Subcutaneous abdominal adipose tissue (tissue), 5 donors: ENCODE data around the gene ZBTB40.

ENCODE experiments used
- H3K27ac ChIP-seq: one replicate; pipeline ENCODE4 v1.7.0; 2013; ENCODE audit warnings: low read depth, mild to moderate bottlenecking, inconsistent platforms, low read length, moderate library complexity
- H3K27me3 ChIP-seq, 5 donors: one replicate each; pipeline ENCODE4 v1.7.0; 2013; ENCODE audit warnings: low read length in 5 of 5, inconsistent platforms in 1 of 5; ENCODE audit not compliant: control insufficient read depth in 5 of 5, insufficient read depth in 4 of 5
- H3K36me3 ChIP-seq, 5 donors: one replicate each; pipeline ENCODE4 v1.7.0; 2013; ENCODE audit warnings: low read length in 5 of 5; ENCODE audit not compliant: control insufficient read depth in 5 of 5, insufficient read depth in 5 of 5
- H3K4me1 ChIP-seq, 5 donors: one replicate each; pipeline ENCODE4 v1.7.0; 2013; ENCODE audit warnings: low read length in 5 of 5, mild to moderate bottlenecking in 3 of 5, moderate library complexity in 1 of 5; ENCODE audit not compliant: control insufficient read depth in 5 of 5, insufficient read depth in 5 of 5
- H3K4me3 ChIP-seq, 5 donors: one replicate each; pipeline ENCODE4 v1.7.0; 2013; ENCODE audit warnings: low read length in 5 of 5, low read depth in 1 of 5
- H3K9ac ChIP-seq, 5 donors: one replicate each; pipeline ENCODE4 v1.7.0; 2013; ENCODE audit warnings: low read length in 5 of 5, mild to moderate bottlenecking in 4 of 5, moderate library complexity in 3 of 5
- H3K9me3 ChIP-seq, 5 donors: one replicate each; pipeline ENCODE4 v1.7.0; 2013; ENCODE audit warnings: low read length in 5 of 5; ENCODE audit not compliant: control insufficient read depth in 5 of 5
- donor health status: healthy.
- donor health status: healthy.
- donor health status: healthy.
- donor health status: healthy.
- donor health status: healthy.

The ZBTB40 gene

DNA sequence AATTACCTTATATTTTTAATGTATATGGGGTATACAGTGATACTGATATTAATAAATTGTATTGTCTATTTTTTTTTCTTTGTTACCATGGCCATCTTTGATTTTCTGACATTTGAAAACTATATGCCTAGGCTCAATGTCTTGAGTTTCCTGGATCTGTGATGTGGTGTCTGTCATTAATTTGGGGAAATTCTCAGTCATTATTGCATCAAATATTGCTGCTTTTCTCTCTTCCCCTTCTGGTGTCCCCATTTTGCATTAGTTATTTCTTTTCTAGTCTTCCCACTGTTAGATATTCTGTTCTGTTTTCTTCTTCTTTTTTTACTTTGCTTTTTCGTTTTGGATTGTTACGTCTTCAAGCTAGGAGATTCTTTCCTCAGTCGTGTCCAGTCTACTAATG is 33.8 kb downstream of the ZBTB40 start:
- Histone ChIP-seq H3K36me3 (peaks cover 0 to 7% (median 2%) of the 10 kb centered on the region in 5 donors), H3K9me3 (peaks cover 0 to 5% (median 0%) of the 10 kb centered on the region in 5 donors), H3K27ac (no peak overlapping the region), H3K27me3 (no peaks in the 10 kb centered on the region), H3K4me1 (peaks cover 0 to 15% (median 10%) of the 10 kb centered on the region in 5 donors), H3K9ac (no peak overlapping the region), H3K4me3 (no peak overlapping the region)

DNA sequence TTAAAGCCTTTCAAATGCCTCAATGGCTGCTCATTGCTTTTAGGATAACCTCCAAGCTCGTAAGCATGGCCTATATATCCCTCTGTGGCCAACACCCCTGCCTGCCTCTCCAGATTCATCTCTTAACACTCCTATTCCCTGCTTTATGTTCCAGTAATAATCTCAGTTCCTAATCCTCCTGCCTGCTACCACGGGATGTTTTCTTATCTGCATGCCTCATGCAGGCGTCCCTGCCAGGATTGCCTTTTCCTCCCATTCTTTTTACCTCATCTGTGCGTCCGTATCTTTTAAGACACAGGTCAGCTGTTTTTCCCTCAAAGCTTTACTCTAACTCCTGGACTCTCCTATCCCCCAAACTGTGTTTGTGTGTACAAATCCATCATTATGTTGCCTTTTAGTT is 36.1 kb downstream of the ZBTB40 start:
- H3K4me3 ChIP-seq = no peak overlapping the region
- no peak overlapping the region for H3K27ac ChIP-seq

DNA sequence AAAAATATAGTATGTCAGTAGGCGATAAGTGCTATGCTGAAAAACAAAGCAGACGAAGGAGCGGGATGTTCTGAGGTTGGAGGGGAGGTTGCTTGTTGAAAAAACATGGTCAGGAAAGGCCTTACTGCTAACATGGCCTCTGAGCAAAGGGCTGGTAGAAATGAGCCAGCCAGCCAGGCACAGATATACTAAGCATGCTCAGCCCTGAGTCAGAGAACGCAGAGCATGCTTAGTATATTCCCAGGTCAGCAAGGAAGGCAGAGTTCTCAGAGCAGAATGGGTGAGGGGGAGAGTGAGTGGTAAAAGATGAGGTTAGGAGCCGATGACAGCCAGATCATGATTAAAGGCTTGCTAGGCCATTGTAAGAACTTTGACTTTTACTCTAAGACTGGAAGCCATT is 36.7 kb downstream of the ZBTB40 start:
- Histone ChIP-seq H3K36me3 (peaks cover 0 to 19% (median 7%) of the 10 kb centered on the region in 5 donors), H3K4me3 (no peak overlapping the region), H3K27ac (no peak overlapping the region), H3K9me3 (peaks cover 0 to 5% (median 0%) of the 10 kb centered on the region in 5 donors), H3K4me1 (peaks cover 0 to 38% (median 26%) of the 10 kb centered on the region in 5 donors), H3K27me3 (no peaks in the 10 kb centered on the region), H3K9ac (no peak overlapping the region)

More for the DNA sequence above, 36.1 kb downstream of the ZBTB40 start:
- peaks cover 0 to 5% (median 0%) of the 10 kb centered on the region in 5 donors for H3K9me3 ChIP-seq
- no peaks in the 10 kb centered on the region for H3K27me3 ChIP-seq
- no peak overlapping the region for H3K9ac ChIP-seq
- peaks cover 0 to 14% (median 7%) of the 10 kb centered on the region in 5 donors for H3K36me3 ChIP-seq
- H3K4me1 ChIP-seq = peaks cover 0 to 32% (median 26%) of the 10 kb centered on the region in 5 donors

- Histone ChIP-seq H3K4me1 (peaks cover 0 to 43% (median 26%) of the 10 kb centered on the region in 5 donors), H3K9ac (no peak overlapping the region), H3K4me3 (no peak overlapping the region), H3K9me3 (peaks cover 0 to 5% (median 0%) of the 10 kb centered on the region in 5 donors), H3K27me3 (no peaks in the 10 kb centered on the region), H3K36me3 (peaks cover 0 to 21% (median 7%) of the 10 kb centered on the region in 5 donors), H3K27ac (no peak overlapping the region)
These were observed 37.6 kb downstream of the ZBTB40 start for GRCh38 chr1:22489278-22489677.

- Histone ChIP-seq H3K27ac (no peak overlapping the region), H3K9ac (no peak overlapping the region), H3K4me1 (peaks cover 3 to 49% (median 30%) of the 10 kb centered on the region in 5 donors), H3K4me3 (no peak overlapping the region), H3K27me3 (no peaks in the 10 kb centered on the region), H3K36me3 (peaks cover 0 to 21% (median 7%) of the 10 kb centered on the region in 5 donors), H3K9me3 (peaks cover 0 to 1% (median 0%) of the 10 kb centered on the region in 5 donors)
These were observed 38.2 kb downstream of the ZBTB40 start for GRCh38 chr1:22489823-22490222.

- no peak overlapping the region for H3K4me3 ChIP-seq
- no peaks in the 10 kb centered on the region for H3K9me3 ChIP-seq
- peak overlapping the region; percentile 37 for H3K27ac ChIP-seq
- no peak overlapping the region for H3K9ac ChIP-seq
- peaks cover 3 to 54% (median 35%) of the 10 kb centered on the region in 5 donors for H3K4me1 ChIP-seq
- H3K36me3 ChIP-seq = peaks cover 0 to 21% (median 7%) of the 10 kb centered on the region in 5 donors
- H3K27me3 ChIP-seq = no peaks in the 10 kb centered on the region
These were observed 38.7 kb downstream of the ZBTB40 start for GRCh38 chr1:22490309-22490708.

GRCh38 chr1:22491995-22492715 is 40.5 kb downstream of the ZBTB40 start:
- H3K4me3 ChIP-seq = no peak overlapping the region
- H3K27ac ChIP-seq = no peak overlapping the region
- H3K9me3 ChIP-seq = no peaks in the 10 kb centered on the region
- peaks cover 3 to 57% (median 35%) of the 10 kb centered on the region in 5 donors for H3K4me1 ChIP-seq
- no peak overlapping the region for H3K9ac ChIP-seq
- peaks cover 0 to 28% (median 12%) of the 10 kb centered on the region in 5 donors for H3K36me3 ChIP-seq
- no peaks in the 10 kb centered on the region for H3K27me3 ChIP-seq

GRCh38 chr1:22494144-22494543 is 42.5 kb downstream of the ZBTB40 start:
- no peak overlapping the region for H3K27ac ChIP-seq
- H3K9ac ChIP-seq = no peak overlapping the region
- peaks cover 0 to 31% (median 12%) of the 10 kb centered on the region in 5 donors for H3K36me3 ChIP-seq
- H3K9me3 ChIP-seq = no peaks in the 10 kb centered on the region
- peaks cover 3 to 52% (median 35%) of the 10 kb centered on the region in 5 donors for H3K4me1 ChIP-seq
- H3K4me3 ChIP-seq = no peak overlapping the region
- no peaks in the 10 kb centered on the region for H3K27me3 ChIP-seq

DNA sequence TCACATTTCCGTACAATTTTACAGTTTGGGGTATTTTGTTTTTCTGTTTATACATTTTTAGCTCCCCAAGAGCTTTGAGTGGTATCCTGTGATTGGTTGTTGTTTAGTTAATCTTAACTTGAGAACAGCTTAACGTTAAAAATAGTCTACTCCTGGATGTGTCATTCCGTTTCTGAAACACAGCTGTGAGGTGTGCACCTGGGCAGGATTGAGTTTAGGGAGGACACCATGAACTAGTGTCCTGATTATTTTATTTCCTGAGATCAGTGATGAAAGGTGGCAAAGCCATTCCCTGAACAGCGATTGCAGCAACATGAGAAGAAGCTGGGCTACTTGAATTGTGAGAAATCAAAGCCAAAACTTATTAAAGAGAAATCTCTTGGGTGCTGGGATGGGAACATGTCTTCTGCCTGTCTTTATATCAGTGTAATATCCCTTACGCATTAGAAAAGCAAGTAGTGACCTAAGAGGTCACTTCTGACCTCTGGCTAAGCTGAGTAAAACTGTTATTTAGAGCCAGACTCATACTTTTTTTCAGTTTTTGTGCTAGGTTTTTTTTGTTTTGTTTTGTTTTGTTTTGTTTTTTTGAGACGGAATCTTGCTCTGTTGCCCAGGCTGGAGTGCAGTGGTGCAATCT is 43.4 kb downstream of the ZBTB40 start:
- H3K9ac ChIP-seq = no peak overlapping the region
- no peaks in the 10 kb centered on the region for H3K9me3 ChIP-seq
- H3K27ac ChIP-seq = no peak overlapping the region
- no peak overlapping the region for H3K4me3 ChIP-seq
- no peaks in the 10 kb centered on the region for H3K27me3 ChIP-seq
- peaks cover 3 to 47% (median 32%) of the 10 kb centered on the region in 5 donors for H3K4me1 ChIP-seq
- H3K36me3 ChIP-seq = peaks cover 0 to 28% (median 12%) of the 10 kb centered on the region in 5 donors

GRCh38 chr1:22496536-22497160 is 45.0 kb downstream of the ZBTB40 start:
- peaks cover 4 to 41% (median 23%) of the 10 kb centered on the region in 5 donors for H3K4me1 ChIP-seq
- no peaks in the 10 kb centered on the region for H3K27me3 ChIP-seq
- no peaks in the 10 kb centered on the region for H3K9me3 ChIP-seq
- no peak overlapping the region for H3K27ac ChIP-seq
- no peak overlapping the region for H3K9ac ChIP-seq
- peaks cover 3 to 23% (median 13%) of the 10 kb centered on the region in 5 donors for H3K36me3 ChIP-seq
- no peak overlapping the region for H3K4me3 ChIP-seq
